HEK293T (cell line): Measurements from ENCODE around the gene ITGA2.

ENCODE experiments used
- BHLHE40 ChIP-seq: fragments of 450-650 bp; IDR thresholded peaks from 2 replicates; pipeline ENCODE4 v1.6.1; 2016; ENCODE audit warnings: mild to moderate bottlenecking, moderate library complexity, borderline replicate concordance
- CTBP1 ChIP-seq: fragments of 450-650 bp; IDR thresholded peaks from 2 replicates; pipeline ENCODE4 v1.6.1; 2016; ENCODE audit warnings: borderline replicate concordance
- FOXA1 ChIP-seq: fragments of 450-650 bp; IDR thresholded peaks from 2 replicates; pipeline ENCODE4 v1.6.1; 2016; ENCODE audit warnings: mild to moderate bottlenecking
- FOXK2 ChIP-seq: fragments of 450-650 bp; IDR thresholded peaks from 2 replicates; pipeline ENCODE4 v1.6.1; 2016; ENCODE audit warnings: mild to moderate bottlenecking
- FOXM1 ChIP-seq: fragments of 450-650 bp; IDR thresholded peaks from 2 replicates; pipeline ENCODE4 v1.6.1; 2017; ENCODE audit warnings: mild to moderate bottlenecking, borderline replicate concordance
- L3MBTL2 ChIP-seq: fragments of 450-650 bp; conservative IDR thresholded peaks from 2 replicates; pipeline ENCODE4 v1.6.1; 2016; ENCODE audit warnings: mild to moderate bottlenecking
- NFRKB ChIP-seq: fragments of 450-650 bp; IDR thresholded peaks from 2 replicates; pipeline ENCODE4 v1.6.1; 2016; ENCODE audit warnings: mild to moderate bottlenecking, moderate library complexity
- ZNF384 ChIP-seq: fragments of 450-650 bp; IDR thresholded peaks from 2 replicates; pipeline ENCODE4 v1.6.1; 2016

GRCh38 chr5:53067641-53068040 lies 78.5 kb downstream of the ITGA2 start:
- TF ChIP-seq FOXK2 = no peak
- TF ChIP-seq BHLHE40 = no peak
- no peak for TF ChIP-seq CTBP1
- TF ChIP-seq FOXM1 = no peak
- no peak for TF ChIP-seq L3MBTL2
- no peak for TF ChIP-seq FOXA1
- TF ChIP-seq NFRKB = no peak
- no peak for TF ChIP-seq ZNF384
